ENCODE data around the gene GALNT18.

The GALNT18 gene

GRCh38 chr11:11607772-11608171 lies 14.0 kb downstream of the GALNT18 start:
- no peak overlapping the region for H3K4me3 ChIP-seq (ENCODE audit: insufficient read depth, low read length, poor library complexity, severe bottlenecking)
- no peak for TF ChIP-seq EZH2phosphoT487 (conservative IDR thresholded peaks at IDR 0.05; ENCODE audit: low read length)
- no peak for TF ChIP-seq CTCF (IDR thresholded peaks at IDR 0.05; ENCODE audit: insufficient read depth, low read length, poor library complexity, severe bottlenecking)
- no peak overlapping the region for H3K9ac ChIP-seq (ENCODE audit: low read length)
- no peaks in the 10 kb centered on the region for H3K9me2 ChIP-seq (replicated peaks; ENCODE audit: insufficient read depth, low read length)
- no peaks in the 10 kb centered on the region for H3K36me3 ChIP-seq (ENCODE audit: low read length)
- no peak overlapping the region for H3K27ac ChIP-seq (ENCODE audit: low read depth, low read length)
- H3F3A ChIP-seq (ENCODE audit: insufficient read depth): no peaks in the 10 kb centered on the region
- H3K9me3 ChIP-seq (ENCODE audit: insufficient read depth, low read length): no peaks in the 10 kb centered on the region
- H3K27me3 ChIP-seq (ENCODE audit: low read length): no peaks in the 10 kb centered on the region
- H3K79me2 ChIP-seq (ENCODE audit: insufficient read depth, low read length): no peaks in the 10 kb centered on the region
- no peak overlapping the region for H2AFZ ChIP-seq (ENCODE audit: low read depth, low read length, severe bottlenecking)
- no peak overlapping the region for H3K4me2 ChIP-seq (ENCODE audit: low read depth, low read length, poor library complexity, severe bottlenecking)
- H4K20me1 ChIP-seq (ENCODE audit: low read depth, low read length): no peaks in the 10 kb centered on the region

- Histone ChIP-seq H3F3A (ENCODE audit: insufficient read depth) (no peaks in the 10 kb centered on the region), H3K27ac (ENCODE audit: low read depth, low read length) (no peak overlapping the region), H3K9me2 (replicated peaks; ENCODE audit: insufficient read depth, low read length) (no peaks in the 10 kb centered on the region), H2AFZ (ENCODE audit: low read depth, low read length, severe bottlenecking) (no peak overlapping the region), H3K9ac (ENCODE audit: low read length) (no peak overlapping the region), H3K79me2 (ENCODE audit: insufficient read depth, low read length) (no peaks in the 10 kb centered on the region), H3K4me3 (ENCODE audit: insufficient read depth, low read length, poor library complexity, severe bottlenecking) (no peak overlapping the region), H3K27me3 (ENCODE audit: low read length) (no peaks in the 10 kb centered on the region), H3K9me3 (ENCODE audit: insufficient read depth, low read length) (no peaks in the 10 kb centered on the region), H3K36me3 (ENCODE audit: low read length) (no peaks in the 10 kb centered on the region), H4K20me1 (ENCODE audit: low read depth, low read length) (no peaks in the 10 kb centered on the region), H3K4me2 (ENCODE audit: low read depth, low read length, poor library complexity, severe bottlenecking) (no peak overlapping the region)
- no peak for TF ChIP-seq CTCF (IDR thresholded peaks at IDR 0.05; ENCODE audit: insufficient read depth, low read length, poor library complexity, severe bottlenecking)
- no peak for TF ChIP-seq EZH2phosphoT487 (conservative IDR thresholded peaks at IDR 0.05; ENCODE audit: low read length)
Observed at GRCh38 chr11:11605821-11606450, 15.9 kb downstream of the GALNT18 start.

- H3K4me3 ChIP-seq (ENCODE audit: insufficient read depth, low read length, poor library complexity, severe bottlenecking): no peak overlapping the region
- H3K27me3 ChIP-seq (ENCODE audit: low read length): no peaks in the 10 kb centered on the region
- no peak overlapping the region for H3K9ac ChIP-seq (ENCODE audit: low read length)
- no peaks in the 10 kb centered on the region for H3K9me3 ChIP-seq (ENCODE audit: insufficient read depth, low read length)
- no peaks in the 10 kb centered on the region for H3K9me2 ChIP-seq (replicated peaks; ENCODE audit: insufficient read depth, low read length)
- TF ChIP-seq EZH2phosphoT487 (conservative IDR thresholded peaks at IDR 0.05; ENCODE audit: low read length): no peak
- no peak for TF ChIP-seq CTCF (IDR thresholded peaks at IDR 0.05; ENCODE audit: insufficient read depth, low read length, poor library complexity, severe bottlenecking)
- no peaks in the 10 kb centered on the region for H3F3A ChIP-seq (ENCODE audit: insufficient read depth)
- H4K20me1 ChIP-seq (ENCODE audit: low read depth, low read length): no peaks in the 10 kb centered on the region
- H3K27ac ChIP-seq (ENCODE audit: low read depth, low read length): no peak overlapping the region
- H3K36me3 ChIP-seq (ENCODE audit: low read length): no peaks in the 10 kb centered on the region
- H3K79me2 ChIP-seq (ENCODE audit: insufficient read depth, low read length): no peaks in the 10 kb centered on the region
- no peak overlapping the region for H2AFZ ChIP-seq (ENCODE audit: low read depth, low read length, severe bottlenecking)
- H3K4me2 ChIP-seq (ENCODE audit: low read depth, low read length, poor library complexity, severe bottlenecking): no peak overlapping the region
Observed at GRCh38 chr11:11605181-11605580, 16.6 kb downstream of the GALNT18 start.

Measured in SU-DHL-6 (cell line).